HG03097 (cell line): ENCODE results near the gene COL6A2.
"Not testable (repeated sequence)": the region's sequence is repeated elsewhere in the genome, so short reads cannot be mapped to it uniquely, and the experiment has no call there.

Source experiments
- ATAC-seq: cut with Tn5 transposase; IDR thresholded peaks from one replicate; pipeline ENCODE4 v1.9.1; 2021; ENCODE audit not compliant: unreplicated experiment, low FRiP score

Gene COL6A2

GRCh38 chr21:46092811-46093667 is 4.9 kb upstream of the COL6A2 start:
- ATAC-seq: no peak

- ATAC-seq: no peak
These were observed 4.1 kb upstream of the COL6A2 start for GRCh38 chr21:46093668-46094400.

GRCh38 chr21:46094401-46095082 is 3.4 kb upstream of the COL6A2 start:
- no peak for ATAC-seq

GRCh38 chr21:46095083-46095719 is 2.7 kb upstream of the COL6A2 start:
- no peak for ATAC-seq

- ATAC-seq: no peak
These were observed 1.9 kb upstream of the COL6A2 start for GRCh38 chr21:46095814-46096595.

GRCh38 chr21:46096596-46097335 is 1.1 kb upstream of the COL6A2 start:
- no peak for ATAC-seq

GRCh38 chr21:46098303-46099141 is 610 bp downstream of the COL6A2 start:
- ATAC-seq: no peak

GRCh38 chr21:46099476-46099875 is 1.6 kb downstream of the COL6A2 start:
- ATAC-seq: no peak

- ATAC-seq: no peak
These were observed 2.1 kb downstream of the COL6A2 start for GRCh38 chr21:46100020-46100419.

- no peak for ATAC-seq
These were observed 2.5 kb downstream of the COL6A2 start for GRCh38 chr21:46100426-46100825.

- no peak for ATAC-seq
These were observed 3.0 kb downstream of the COL6A2 start for GRCh38 chr21:46100906-46101305.

GRCh38 chr21:46104104-46104503 is 6.2 kb downstream of the COL6A2 start:
- ATAC-seq: no peak

- ATAC-seq: not testable (repeated sequence)
These were observed 9.5 kb downstream of the COL6A2 start for GRCh38 chr21:46107376-46107775.

GRCh38 chr21:46108827-46109312 is 11.0 kb downstream of the COL6A2 start:
- no peak for ATAC-seq

GRCh38 chr21:46109313-46110221 is 11.7 kb downstream of the COL6A2 start:
- ATAC-seq: no peak

GRCh38 chr21:46110499-46111192 is 12.7 kb downstream of the COL6A2 start:
- no peak for ATAC-seq

- no peak for ATAC-seq
These were observed 13.3 kb downstream of the COL6A2 start for GRCh38 chr21:46111193-46111571.
